ENCODE measurements around the gene CELSR1. TPM values are rescaled to one million over a fixed set of nuclear protein-coding genes. Genes with fewer than 3 reads are reported as not detected.
A peak's percentile ranks its signal among the peaks of the same experiment; 100 is the strongest.
"Not testable (repeated sequence)": the region's sequence is repeated elsewhere in the genome, so short reads cannot be mapped to it uniquely, and the experiment has no call there.

The CELSR1 gene
- total RNA-seq, 2 donors from 2014 or later = 24.4 to 34.1 TPM

GRCh38 chr22:46518038-46518437, 19.4 kb downstream of the CELSR1 start:
- Mint-ChIP-seq H3K4me3 (no peak overlapping the region), H3K27me3 (ENCODE audit: insufficient read depth) (no peaks in the 10 kb centered on the region), H3K9me3 (no peaks in the 10 kb centered on the region), H3K27ac (no peak overlapping the region), H3K4me1 (peaks cover 2% of the 10 kb centered on the region), H3K36me3 (ENCODE audit: low read depth) (peaks cover 15% of the 10 kb centered on the region)
- WGBS, 2 experiments (ENCODE audit: insufficient coverage in 1 of 2, insufficient read length in 1 of 2) = 95 to 99% methylated on average over 17 to 18 of the region's 18 CpGs
- TF ChIP-seq CTCF (conservative IDR thresholded peaks at IDR 0.05) = no peak
- Histone ChIP-seq H3K9me3 (ENCODE audit: control insufficient read depth, low read length) (no peaks in the 10 kb centered on the region), H3K4me3 (ENCODE audit: low read length) (no peak overlapping the region), H3K27me3 (ENCODE audit: control insufficient read depth, insufficient read depth, low read length, poor library complexity, severe bottlenecking) (no peaks in the 10 kb centered on the region), H3K36me3 (ENCODE audit: control insufficient read depth, insufficient read depth, low read length) (no peaks in the 10 kb centered on the region), H3K4me1 (ENCODE audit: control insufficient read depth, insufficient read depth, low read length) (no peaks in the 10 kb centered on the region), H3K9ac (ENCODE audit: extremely low read depth, low read length, poor library complexity, severe bottlenecking) (no peak overlapping the region), H3K27ac (ENCODE audit: low read depth, low read length) (no peak overlapping the region)
- peak; percentile 38 for DNase-seq

- Histone ChIP-seq H3K9ac (ENCODE audit: extremely low read depth, low read length, poor library complexity, severe bottlenecking) (no peak overlapping the region), H3K27me3 (ENCODE audit: control insufficient read depth, insufficient read depth, low read length, poor library complexity, severe bottlenecking) (no peaks in the 10 kb centered on the region), H3K27ac (ENCODE audit: low read depth, low read length) (no peak overlapping the region), H3K4me1 (ENCODE audit: control insufficient read depth, insufficient read depth, low read length) (no peaks in the 10 kb centered on the region), H3K4me3 (ENCODE audit: low read length) (no peak overlapping the region), H3K36me3 (ENCODE audit: control insufficient read depth, insufficient read depth, low read length) (no peaks in the 10 kb centered on the region), H3K9me3 (ENCODE audit: control insufficient read depth, low read length) (no peaks in the 10 kb centered on the region)
- no peak for DNase-seq
- H3K27ac Mint-ChIP-seq = no peak overlapping the region
- 88 to 90% methylated on average over 20 to 22 of the region's 22 CpGs for WGBS, 2 experiments (ENCODE audit: insufficient coverage in 1 of 2, insufficient read length in 1 of 2)
- H3K9me3 Mint-ChIP-seq = no peaks in the 10 kb centered on the region
- H3K4me3 Mint-ChIP-seq = no peak overlapping the region
- H3K27me3 Mint-ChIP-seq (ENCODE audit: insufficient read depth) = no peaks in the 10 kb centered on the region
- no peak for TF ChIP-seq CTCF (conservative IDR thresholded peaks at IDR 0.05)
- H3K4me1 Mint-ChIP-seq = peaks cover 2% of the 10 kb centered on the region
- H3K36me3 Mint-ChIP-seq (ENCODE audit: low read depth) = peaks cover 15% of the 10 kb centered on the region
These were observed 20.1 kb downstream of the CELSR1 start for GRCh38 chr22:46517255-46517761.

- WGBS, 2 experiments (ENCODE audit: insufficient coverage in 1 of 2, insufficient read length in 1 of 2) = 92% methylated on average over 10 of the region's 10 CpGs; no CpG with 5 or more reads in 1 of the 2 experiments
- Mint-ChIP-seq H3K27ac (no peak overlapping the region), H3K27me3 (ENCODE audit: insufficient read depth) (no peaks in the 10 kb centered on the region), H3K4me3 (no peak overlapping the region), H3K4me1 (peaks cover 2% of the 10 kb centered on the region), H3K36me3 (ENCODE audit: low read depth) (peaks cover 15% of the 10 kb centered on the region), H3K9me3 (no peaks in the 10 kb centered on the region)
- H3K27ac ChIP-seq (ENCODE audit: low read depth, low read length) = no peak overlapping the region
- no peak overlapping the region for H3K4me3 ChIP-seq (ENCODE audit: low read length)
- no peak for DNase-seq
- H3K36me3 ChIP-seq (ENCODE audit: control insufficient read depth, insufficient read depth, low read length) = no peaks in the 10 kb centered on the region
- TF ChIP-seq CTCF (conservative IDR thresholded peaks at IDR 0.05) = no peak
- no peaks in the 10 kb centered on the region for H3K27me3 ChIP-seq (ENCODE audit: control insufficient read depth, insufficient read depth, low read length, poor library complexity, severe bottlenecking)
- no peak overlapping the region for H3K9ac ChIP-seq (ENCODE audit: extremely low read depth, low read length, poor library complexity, severe bottlenecking)
- no peaks in the 10 kb centered on the region for H3K4me1 ChIP-seq (ENCODE audit: control insufficient read depth, insufficient read depth, low read length)
- H3K9me3 ChIP-seq (ENCODE audit: control insufficient read depth, low read length) = no peaks in the 10 kb centered on the region
These were observed 20.8 kb downstream of the CELSR1 start for GRCh38 chr22:46516638-46517037.

GRCh38 chr22:46516112-46516487, 21.3 kb downstream of the CELSR1 start:
- not testable (repeated sequence) for H3K4me3 Mint-ChIP-seq; DNase-seq; H3K36me3 ChIP-seq (ENCODE audit: control insufficient read depth, insufficient read depth, low read length); H3K9me3 Mint-ChIP-seq; H3K4me3 ChIP-seq (ENCODE audit: low read length); H3K27me3 Mint-ChIP-seq (ENCODE audit: insufficient read depth); H3K27me3 ChIP-seq (ENCODE audit: control insufficient read depth, insufficient read depth, low read length, poor library complexity, severe bottlenecking); H3K9ac ChIP-seq (ENCODE audit: extremely low read depth, low read length, poor library complexity, severe bottlenecking); H3K27ac Mint-ChIP-seq; H3K4me1 ChIP-seq (ENCODE audit: control insufficient read depth, insufficient read depth, low read length); H3K4me1 Mint-ChIP-seq; H3K9me3 ChIP-seq (ENCODE audit: control insufficient read depth, low read length); H3K27ac ChIP-seq (ENCODE audit: low read depth, low read length)
- 100% methylated on average over 1 of the region's 5 CpGs for WGBS, 2 experiments (ENCODE audit: insufficient coverage in 1 of 2, insufficient read length in 1 of 2)
- peaks cover 15% of the 10 kb centered on the region for H3K36me3 Mint-ChIP-seq (ENCODE audit: low read depth)
